Loucy (cell line): Measurements from ENCODE around the gene CELA3B.
"Not testable (repeated sequence)": the region's sequence is repeated elsewhere in the genome, so short reads cannot be mapped to it uniquely, and the experiment has no call there.

ENCODE experiments used
- H2AFZ ChIP-seq: fragments of 200-600 bp; sonication (generic); 2 replicates; pipeline ENCODE4 v1.6.0; 2016; ENCODE audit warnings: antibody characterized with exemption, mild to moderate bottlenecking, low read length, moderate library complexity
- H3F3A ChIP-seq: fragments of 200-600 bp; 2 replicates; pipeline ENCODE4 v1.6.0; 2016; ENCODE audit warnings: antibody characterized with exemption, low read depth, mild to moderate bottlenecking
- H3K27me3 ChIP-seq: fragments of 200-600 bp; sonication (generic); 2 replicates; pipeline ENCODE4 v1.6.1; 2014; ENCODE audit warnings: low read length, mild to moderate bottlenecking; ENCODE audit not compliant: insufficient read depth, poor library complexity, severe bottlenecking
- H3K36me3 ChIP-seq: fragments of 200-600 bp; sonication (generic); 2 replicates; pipeline ENCODE4 v1.6.1; 2016; ENCODE audit warnings: low read length; ENCODE audit not compliant: insufficient read depth
- H3K4me1 ChIP-seq: fragments of 200-600 bp; sonication (generic); 2 replicates; pipeline ENCODE4 v1.5.1; 2014; ENCODE audit warnings: low read length, mild to moderate bottlenecking; ENCODE audit not compliant: insufficient read depth, poor library complexity, severe bottlenecking
- H3K4me2 ChIP-seq: fragments of 200-600 bp; sonication (generic); 2 replicates; pipeline ENCODE4 v1.6.0; 2014; ENCODE audit warnings: antibody characterized with exemption, low read length, low read depth, mild to moderate bottlenecking; ENCODE audit not compliant: poor library complexity, severe bottlenecking
- H3K4me3 ChIP-seq: fragments of 200-600 bp; sonication (generic); 2 replicates; pipeline ENCODE4 v1.5.1; 2014; ENCODE audit warnings: low read length, mild to moderate bottlenecking, mixed read lengths; ENCODE audit not compliant: poor library complexity, severe bottlenecking
- H3K79me2 ChIP-seq: fragments of 200-600 bp; sonication (generic); 2 replicates; pipeline ENCODE4 v1.6.1; 2014; ENCODE audit warnings: low read length; ENCODE audit not compliant: insufficient read depth
- H3K9ac ChIP-seq: fragments of 200-600 bp; sonication (generic); 2 replicates; pipeline ENCODE4 v1.6.0; 2014; ENCODE audit warnings: mild to moderate bottlenecking, low read depth, low read length, moderate library complexity; ENCODE audit not compliant: poor library complexity, severe bottlenecking
- H3K9me2 ChIP-seq: fragments of 200-600 bp; sonication (generic); replicated peaks from 2 replicates; pipeline ENCODE4 v1.6.1; 2016; ENCODE audit warnings: low read depth, low read length, mixed read lengths
- H3K9me3 ChIP-seq: fragments of 200-600 bp; sonication (generic); 2 replicates; pipeline ENCODE4 v1.6.1; 2014; ENCODE audit warnings: mild to moderate bottlenecking, antibody characterized with exemption, low read length, low read depth; ENCODE audit not compliant: insufficient read depth
- H4K20me1 ChIP-seq: fragments of 200-600 bp; sonication (generic); 2 replicates; pipeline ENCODE4 v1.6.0; 2014; ENCODE audit warnings: antibody characterized with exemption, low read length, mild to moderate bottlenecking; ENCODE audit not compliant: insufficient read depth, poor library complexity, severe bottlenecking

The CELA3B gene

GRCh38 chr1:21983539-21983938, 6.7 kb downstream of the CELA3B start:
- H3K9me3 ChIP-seq, H3K9ac ChIP-seq, H3F3A ChIP-seq, H3K79me2 ChIP-seq, H3K9me2 ChIP-seq, H3K4me2 ChIP-seq, H2AFZ ChIP-seq, H3K27me3 ChIP-seq, H3K4me3 ChIP-seq, H4K20me1 ChIP-seq, H3K36me3 ChIP-seq, H3K4me1 ChIP-seq: not testable (repeated sequence)

- H3K4me3 ChIP-seq, H3K9me2 ChIP-seq, H3K36me3 ChIP-seq, H3F3A ChIP-seq, H2AFZ ChIP-seq, H3K4me2 ChIP-seq, H4K20me1 ChIP-seq, H3K4me1 ChIP-seq, H3K9me3 ChIP-seq, H3K27me3 ChIP-seq, H3K79me2 ChIP-seq, H3K9ac ChIP-seq: not testable (repeated sequence)
Observed at GRCh38 chr1:21985893-21986292, 9.1 kb downstream of the CELA3B start.

GRCh38 chr1:21986386-21986785, 9.6 kb downstream of the CELA3B start:
- H3K79me2 ChIP-seq, H3K9me3 ChIP-seq, H3K9me2 ChIP-seq, H3K4me2 ChIP-seq, H2AFZ ChIP-seq, H4K20me1 ChIP-seq, H3K27me3 ChIP-seq, H3F3A ChIP-seq, H3K4me1 ChIP-seq, H3K9ac ChIP-seq, H3K4me3 ChIP-seq, H3K36me3 ChIP-seq: not testable (repeated sequence)

GRCh38 chr1:21989672-21990393, 13.0 kb downstream of the CELA3B start:
- H3K36me3 ChIP-seq: not testable (repeated sequence)

GRCh38 chr1:21992186-21992585, 15.4 kb downstream of the CELA3B start:
- not testable (repeated sequence) for H3K36me3 ChIP-seq, H3K4me3 ChIP-seq, H2AFZ ChIP-seq, H3F3A ChIP-seq, H3K27me3 ChIP-seq, H3K79me2 ChIP-seq, H3K4me1 ChIP-seq, H4K20me1 ChIP-seq, H3K4me2 ChIP-seq, H3K9me2 ChIP-seq, H3K9ac ChIP-seq, H3K9me3 ChIP-seq

More at GRCh38 chr1:21989672-21990393, 13.0 kb downstream of the CELA3B start:
- H3K4me1 ChIP-seq, H3K4me3 ChIP-seq, H3K79me2 ChIP-seq, H3K4me2 ChIP-seq, H4K20me1 ChIP-seq, H3F3A ChIP-seq, H3K9ac ChIP-seq, H3K27me3 ChIP-seq, H2AFZ ChIP-seq, H3K9me3 ChIP-seq, H3K9me2 ChIP-seq: not testable (repeated sequence)

- not testable (repeated sequence) for H3K9ac ChIP-seq, H3K4me2 ChIP-seq, H3K36me3 ChIP-seq, H3K9me3 ChIP-seq, H3K4me3 ChIP-seq, H4K20me1 ChIP-seq, H3K27me3 ChIP-seq, H3K79me2 ChIP-seq, H2AFZ ChIP-seq, H3K9me2 ChIP-seq, H3K4me1 ChIP-seq, H3F3A ChIP-seq
Observed at GRCh38 chr1:21994716-21995115, 17.9 kb downstream of the CELA3B start.

GRCh38 chr1:21996663-21996970, 19.8 kb downstream of the CELA3B start:
- not testable (repeated sequence) for H3K36me3 ChIP-seq, H3K4me3 ChIP-seq, H3K4me1 ChIP-seq, H4K20me1 ChIP-seq, H3K9me3 ChIP-seq, H3F3A ChIP-seq, H3K9ac ChIP-seq, H3K27me3 ChIP-seq, H3K9me2 ChIP-seq, H2AFZ ChIP-seq, H3K4me2 ChIP-seq, H3K79me2 ChIP-seq
